Measurements from ENCODE around the gene SEMA3A. TPM values are rescaled to one million over a fixed set of nuclear protein-coding genes. Genes with fewer than 3 reads are reported as not detected.
A peak's percentile ranks its signal among the peaks of the same experiment; 100 is the strongest.

SEMA3A gene
- total and polyA plus RNA-seq, 2 of the 4 experiments (the other 2 are of a cell fraction) = 31.2 to 213 TPM

- Histone ChIP-seq H3K36me3 (ENCODE audit: control insufficient read depth, insufficient read depth, low read length) (no peaks in the 10 kb centered on the region), H2BK120ac (ENCODE audit: low read depth, low read length) (peak overlapping the region; percentile 74), H2AK5ac (ENCODE audit: low read depth, low read length) (no peak overlapping the region), H3K18ac (ENCODE audit: low read depth, low read length) (peak overlapping the region; percentile 81), H3K4me1 (ENCODE audit: control insufficient read depth, insufficient read depth, low read length) (no peaks in the 10 kb centered on the region), H3K4me2 (ENCODE audit: low read depth, low read length) (peak overlapping the region; percentile 68), H3K4ac (ENCODE audit: low read depth, low read length) (peak overlapping the region; percentile 75), H2BK5ac (ENCODE audit: low read depth, low read length, poor library complexity, severe bottlenecking) (peak overlapping the region; percentile 92), H3K4me3 (ENCODE audit: insufficient read depth, low read depth, low read length) (peak overlapping the region; percentile 84), H2AK9ac (replicated peaks; ENCODE audit: low read depth, low read length, poor library complexity) (no peak overlapping the region), H3K79me1 (ENCODE audit: low read depth in 1 of 2, low read length in 2 of 2) (no peaks in the 10 kb centered on the region), H4K20me1 (ENCODE audit: insufficient read depth, low read length) (no peaks in the 10 kb centered on the region), H4K5ac (ENCODE audit: low read depth, low read length) (peak overlapping the region; percentile 62; the same call in 1 of the 2 replicates), H2BK20ac (ENCODE audit: low read depth, low read length) (peak overlapping the region; percentile 73), H3K9me1 (ENCODE audit: insufficient read depth, low read length) (no peaks in the 10 kb centered on the region), H3K9me3 (ENCODE audit: control insufficient read depth, insufficient read depth, low read length) (no peaks in the 10 kb centered on the region), H3K27me3 (ENCODE audit: control insufficient read depth, insufficient read depth, low read length) (no peaks in the 10 kb centered on the region), H3K56ac (ENCODE audit: extremely low read depth, insufficient read depth, low read length) (peak overlapping the region; percentile 78), H3K9ac (ENCODE audit: low read depth, low read length) (peak overlapping the region; percentile 96), H3K23ac (ENCODE audit: low read depth, low read length) (peak overlapping the region; percentile 66), H2AFZ (replicated peaks; ENCODE audit: low read length, poor library complexity) (peak overlapping the region; percentile 86), H4K91ac (ENCODE audit: insufficient read depth, low read depth, low read length) (peak overlapping the region; percentile 53), H3K27ac (ENCODE audit: insufficient read depth, low read length) (peak overlapping the region; percentile 88), H2BK15ac (ENCODE audit: low read depth, low read length) (peak overlapping the region; percentile 85; the same call in 2 of the 3 replicates), H3K14ac (replicated peaks; ENCODE audit: low read depth, low read length) (peak overlapping the region; percentile 77; the same call in 1 of the 2 replicates), H4K8ac (ENCODE audit: low read depth in 2 of 2, low read length in 2 of 2) (peak overlapping the region; percentile 20 to 63)
- no peak for TF ChIP-seq SMC3 (IDR thresholded peaks at IDR 0.05; ENCODE audit: low read depth, low read length)
- no peak for TF ChIP-seq CEBPB (IDR thresholded peaks at IDR 0.05; ENCODE audit: low read depth, low read length)
- no peak for TF ChIP-seq BHLHE40 (IDR thresholded peaks at IDR 0.05; ENCODE audit: low read depth, low read length)
- dilution Hi-C loops (cut with HindIII; ENCODE audit: low sequenced_read_pairs, unreplicated experiment) = no loop called here
- ATAC-seq (ENCODE audit: low read depth) = peak; percentile 24
- ChIA-PET CTCF (interaction anchor here (0.6 kb wide), 4 partner anchors 169 to 1094 kb away, joined by 3 to 5 read pairs (median 4); no protein-coding TSS in a partner anchor), POLR2A (ENCODE audit: unreplicated experiment) (interaction anchor here (0.5 to 0.7 kb wide), 5 partner anchors 33 to 802 kb away, joined by 3 to 23 read pairs (median 5); no protein-coding TSS in a partner anchor)
- WGBS, 2 experiments (ENCODE audit: extremely low coverage in 2 of 2, insufficient read length in 1 of 2) = no CpG with 5 or more reads among the region's 6 CpGs
- intact Hi-C loops (cut with micrococcal nuclease) = loop anchor here (1.0 to 10.0 kb wide), 7 partner anchors 177 to 826 kb away; no protein-coding TSS in a partner anchor
- in situ Hi-C loops (cut with MboI; ENCODE audit: low sequenced_read_pairs) = loop anchor here (10.0 kb wide), 2 partner anchors 211 to 829 kb away; no protein-coding TSS in a partner anchor
- TSS peak; percentile 93 for BruUV-seq (replicated peaks)
- no peak for DNase-seq
Observed at GRCh38 chr7:84195295-84196060, 889 bp upstream of the SEMA3A start.
